ENCODE results near the gene INPP5E.

Gene INPP5E

DNA sequence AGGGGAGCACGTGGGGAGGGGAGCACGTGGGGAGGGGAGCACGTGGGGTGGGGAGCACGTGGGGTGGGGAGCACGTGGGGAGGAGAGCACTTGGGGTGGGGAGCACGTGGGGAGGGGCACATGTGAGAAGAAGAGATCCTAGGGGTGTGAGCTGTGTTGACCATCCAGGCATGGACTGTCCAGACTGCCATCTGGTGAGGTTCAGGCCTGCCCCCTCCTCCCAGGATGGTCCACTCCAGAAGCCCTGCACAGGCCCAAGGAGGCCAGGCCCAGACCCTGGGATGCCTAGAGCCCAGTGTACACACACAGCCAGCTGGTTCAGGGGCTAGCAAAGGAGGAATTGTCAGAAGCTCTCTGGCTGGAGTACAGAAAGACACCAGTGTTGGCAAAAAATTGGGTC is 42.0 kb downstream of the INPP5E start:
- TF ChIP-seq, protein P1, sequence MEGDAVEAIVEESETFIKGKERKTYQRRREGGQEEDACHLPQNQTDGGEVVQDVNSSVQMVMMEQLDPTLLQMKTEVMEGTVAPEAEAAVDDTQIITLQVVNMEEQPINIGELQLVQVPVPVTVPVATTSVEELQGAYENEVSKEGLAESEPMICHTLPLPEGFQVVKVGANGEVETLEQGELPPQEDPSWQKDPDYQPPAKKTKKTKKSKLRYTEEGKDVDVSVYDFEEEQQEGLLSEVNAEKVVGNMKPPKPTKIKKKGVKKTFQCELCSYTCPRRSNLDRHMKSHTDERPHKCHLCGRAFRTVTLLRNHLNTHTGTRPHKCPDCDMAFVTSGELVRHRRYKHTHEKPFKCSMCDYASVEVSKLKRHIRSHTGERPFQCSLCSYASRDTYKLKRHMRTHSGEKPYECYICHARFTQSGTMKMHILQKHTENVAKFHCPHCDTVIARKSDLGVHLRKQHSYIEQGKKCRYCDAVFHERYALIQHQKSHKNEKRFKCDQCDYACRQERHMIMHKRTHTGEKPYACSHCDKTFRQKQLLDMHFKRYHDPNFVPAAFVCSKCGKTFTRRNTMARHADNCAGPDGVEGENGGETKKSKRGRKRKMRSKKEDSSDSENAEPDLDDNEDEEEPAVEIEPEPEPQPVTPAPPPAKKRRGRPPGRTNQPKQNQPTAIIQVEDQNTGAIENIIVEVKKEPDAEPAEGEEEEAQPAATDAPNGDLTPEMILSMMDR (IDR thresholded peaks at IDR 0.05; ENCODE audit: low read length, missing control alignments): no peak
- no peak for DNase-seq (ENCODE audit: low read depth)
- no peak overlapping the region for H3K4me3 ChIP-seq (replicated peaks; ENCODE audit: low read depth, low read length)

- H3K4me3 ChIP-seq (replicated peaks; ENCODE audit: low read depth, low read length): no peak overlapping the region
- TF ChIP-seq, protein P1 (IDR thresholded peaks at IDR 0.05; ENCODE audit: low read length, missing control alignments): no peak
Measured at GRCh38 chr9:136396219-136396515, 43.5 kb downstream of the INPP5E start.

GRCh38 chr9:136395345-136396218 is 44.1 kb downstream of the INPP5E start:
- no peak overlapping the region for H3K4me3 ChIP-seq (replicated peaks; ENCODE audit: low read depth, low read length)
- TF ChIP-seq, protein P1 (IDR thresholded peaks at IDR 0.05; ENCODE audit: low read length, missing control alignments): no peak
- no peak for DNase-seq (ENCODE audit: low read depth)

More at GRCh38 chr9:136396219-136396515, 43.5 kb downstream of the INPP5E start:
- no peak for DNase-seq (ENCODE audit: low read depth)

GRCh38 chr9:136395020-136395340 is 44.7 kb downstream of the INPP5E start:
- TF ChIP-seq, protein P1 (IDR thresholded peaks at IDR 0.05; ENCODE audit: low read length, missing control alignments): no peak
- H3K4me3 ChIP-seq (replicated peaks; ENCODE audit: low read depth, low read length): no peak overlapping the region
- no peak for DNase-seq (ENCODE audit: low read depth)

DNA sequence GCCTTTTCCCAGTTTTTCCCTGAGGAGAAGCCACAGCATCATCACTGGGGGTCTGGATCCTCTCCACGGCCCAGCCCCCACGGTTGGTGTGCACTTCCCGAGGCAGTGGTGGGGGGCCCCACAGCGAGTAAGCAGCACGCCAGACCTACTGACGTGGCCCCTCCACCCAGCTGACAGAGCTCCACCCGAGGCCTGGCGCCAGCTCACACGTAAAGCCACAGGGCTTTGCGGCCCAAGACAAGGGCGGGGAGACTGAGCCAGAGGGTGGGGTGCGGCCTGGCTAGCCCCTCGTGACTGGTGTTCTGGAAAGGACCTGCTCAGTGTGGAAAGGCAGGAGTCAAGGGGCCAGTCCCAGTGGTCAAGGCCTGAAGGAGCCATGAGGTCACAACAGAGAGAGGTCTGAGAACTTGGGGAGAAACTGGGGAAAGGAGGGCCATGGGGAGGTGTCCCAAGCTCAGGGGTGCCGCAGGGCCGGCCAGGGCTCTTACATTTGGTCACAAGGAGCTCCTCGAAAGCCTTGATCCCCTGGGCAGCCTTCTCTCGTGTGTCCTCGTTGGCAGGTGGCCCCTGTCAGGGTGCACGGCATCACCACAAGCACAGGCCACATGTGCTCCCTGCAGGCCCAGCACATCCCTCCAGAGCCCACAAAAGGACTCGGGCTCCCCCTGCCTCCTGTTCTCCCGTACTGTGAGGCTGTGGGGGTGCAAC is 45.2 kb downstream of the INPP5E start:
- TF ChIP-seq, protein P1 (IDR thresholded peaks at IDR 0.05; ENCODE audit: low read length, missing control alignments): no peak
- H3K4me3 ChIP-seq (replicated peaks; ENCODE audit: low read depth, low read length): no peak overlapping the region
- no peak for DNase-seq (ENCODE audit: low read depth)

GRCh38 chr9:136393531-136393930 is 46.1 kb downstream of the INPP5E start:
- TF ChIP-seq, protein P1 (IDR thresholded peaks at IDR 0.05; ENCODE audit: low read length, missing control alignments): no peak
- no peak overlapping the region for H3K4me3 ChIP-seq (replicated peaks; ENCODE audit: low read depth, low read length)
- DNase-seq (ENCODE audit: low read depth): no peak

All from fibroblast of pulmonary artery (primary cell).